Measurements from ENCODE around the gene RPGR.

The RPGR gene

GRCh38 chrX:38293741-38294140, 33.6 kb downstream of the RPGR start:
- no peak for DNase-seq (ENCODE audit: low read depth)
- TF ChIP-seq CTCF (IDR thresholded peaks at IDR 0.05; ENCODE audit: low read depth, low read length, missing control alignments), result peak; percentile 30
- in situ Hi-C loops (cut with HindIII; ENCODE audit: low sequenced_read_pairs), result no loop called here
- no peak overlapping the region for H3K4me3 ChIP-seq (ENCODE audit: low read depth, low read length)

- TF ChIP-seq CTCF (IDR thresholded peaks at IDR 0.05; ENCODE audit: low read depth, low read length, missing control alignments), result no peak
- in situ Hi-C loops (cut with HindIII; ENCODE audit: low sequenced_read_pairs), result no loop called here
- no peak overlapping the region for H3K4me3 ChIP-seq (ENCODE audit: low read depth, low read length)
- DNase-seq (ENCODE audit: low read depth), result no peak
These were observed 39.6 kb downstream of the RPGR start for GRCh38 chrX:38287674-38288073.

- in situ Hi-C loops (cut with HindIII; ENCODE audit: low sequenced_read_pairs), result no loop called here
- H3K4me3 ChIP-seq (ENCODE audit: low read depth, low read length), result no peak overlapping the region
- TF ChIP-seq CTCF (IDR thresholded peaks at IDR 0.05; ENCODE audit: low read depth, low read length, missing control alignments), result no peak
- no peak for DNase-seq (ENCODE audit: low read depth)
These were observed 41.7 kb downstream of the RPGR start for GRCh38 chrX:38285649-38286048.

- TF ChIP-seq CTCF (IDR thresholded peaks at IDR 0.05; ENCODE audit: low read depth, low read length, missing control alignments), result peak; percentile 75
- DNase-seq (ENCODE audit: low read depth), result no peak
- in situ Hi-C loops (cut with HindIII; ENCODE audit: low sequenced_read_pairs), result no loop called here
- H3K4me3 ChIP-seq (ENCODE audit: low read depth, low read length), result no peak overlapping the region
These were observed 45.3 kb downstream of the RPGR start for GRCh38 chrX:38282049-38282448.

- TF ChIP-seq CTCF (IDR thresholded peaks at IDR 0.05; ENCODE audit: low read depth, low read length, missing control alignments), result no peak
- no peak overlapping the region for H3K4me3 ChIP-seq (ENCODE audit: low read depth, low read length)
- no peak for DNase-seq (ENCODE audit: low read depth)
- in situ Hi-C loops (cut with HindIII; ENCODE audit: low sequenced_read_pairs), result no loop called here
These were observed 48.1 kb downstream of the RPGR start for GRCh38 chrX:38279188-38279587.

- DNase-seq (ENCODE audit: low read depth), result peak; percentile 58
- no peak overlapping the region for H3K4me3 ChIP-seq (ENCODE audit: low read depth, low read length)
- in situ Hi-C loops (cut with HindIII; ENCODE audit: low sequenced_read_pairs), result no loop called here
- TF ChIP-seq CTCF (IDR thresholded peaks at IDR 0.05; ENCODE audit: low read depth, low read length, missing control alignments), result no peak
These were observed 48.6 kb downstream of the RPGR start for GRCh38 chrX:38278682-38279081.

- in situ Hi-C loops (cut with HindIII; ENCODE audit: low sequenced_read_pairs), result no loop called here
These were observed 49.5 kb downstream of the RPGR start for GRCh38 chrX:38277802-38278201.

More at GRCh38 chrX:38277802-38278201, 49.5 kb downstream of the RPGR start:
- H3K4me3 ChIP-seq (ENCODE audit: low read depth, low read length), result no peak overlapping the region
- no peak for DNase-seq (ENCODE audit: low read depth)
- no peak for TF ChIP-seq CTCF (IDR thresholded peaks at IDR 0.05; ENCODE audit: low read depth, low read length, missing control alignments)

Measured in astrocyte of the cerebellum (primary cell).